ENCODE measurements around the gene AURKAIP1. TPM values are rescaled to one million over a fixed set of nuclear protein-coding genes. Genes with fewer than 3 reads are reported as not detected.
"Not testable (repeated sequence)": the region's sequence is repeated elsewhere in the genome, so short reads cannot be mapped to it uniquely, and the experiment has no call there.

Gene AURKAIP1
- total RNA-seq, 4 donors from 2014 or later = 13.2 to 75.8 (median 31.1) TPM

DNA sequence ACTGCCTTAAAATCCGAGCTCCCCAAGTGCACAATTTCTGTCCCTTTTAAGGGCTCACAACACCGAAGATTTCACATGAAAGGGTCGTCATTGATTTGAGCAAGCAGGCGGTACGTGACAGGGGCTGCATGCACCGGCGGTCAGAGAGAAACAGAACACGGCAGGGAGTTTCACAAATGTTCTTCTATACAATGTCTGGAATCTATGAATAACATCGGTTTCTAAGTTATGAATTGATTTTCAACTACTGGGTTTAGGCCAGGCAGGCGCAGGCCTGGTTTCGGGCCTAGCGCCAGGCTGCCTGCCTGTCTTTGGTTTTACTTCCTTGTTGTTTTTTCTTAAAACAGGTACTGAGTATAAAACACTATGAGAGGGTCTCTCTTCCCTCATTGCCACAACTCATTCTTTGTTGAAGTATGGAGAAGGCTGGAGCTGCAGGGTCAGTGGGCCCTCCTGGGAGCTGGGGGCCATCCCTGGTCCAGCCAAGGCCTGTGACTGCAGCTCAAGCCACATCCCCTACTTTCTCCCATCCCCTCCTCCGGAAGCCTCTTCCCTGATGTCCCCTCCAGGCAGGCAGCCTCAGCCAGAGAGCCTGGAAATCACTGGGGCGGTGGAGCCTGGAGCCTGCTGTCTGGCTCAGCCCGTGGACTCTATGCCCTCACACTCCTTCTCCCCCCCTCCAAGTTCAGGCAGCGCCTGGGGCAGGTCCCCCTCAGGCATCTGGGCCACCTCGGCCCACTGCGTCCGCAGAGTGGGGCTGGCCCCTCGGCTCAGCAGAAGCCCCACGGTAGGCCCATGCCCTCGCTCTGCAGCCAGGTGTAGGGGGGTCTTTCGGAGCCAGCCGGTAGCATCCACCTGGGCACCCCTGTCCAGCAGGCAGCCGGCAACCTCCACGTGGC lies 43.7 kb upstream of the AURKAIP1 start:
- intact Hi-C loops (cut with DNase I; ENCODE audit: low total_unique reads) = no loop called here
- Histone ChIP-seq H3K4me3 (no peak overlapping the region), H3K9me3 (no peaks in the 10 kb centered on the region), H3K27ac (no peak overlapping the region), H3K36me3 (no peaks in the 10 kb centered on the region), H3K27me3 (no peaks in the 10 kb centered on the region), H3K4me1 (no peaks in the 10 kb centered on the region)
- TF ChIP-seq CTCF (IDR thresholded peaks at IDR 0.05) (no peak), POLR2A (IDR thresholded peaks at IDR 0.05) (no peak)
- DNase-seq = no peak

DNA sequence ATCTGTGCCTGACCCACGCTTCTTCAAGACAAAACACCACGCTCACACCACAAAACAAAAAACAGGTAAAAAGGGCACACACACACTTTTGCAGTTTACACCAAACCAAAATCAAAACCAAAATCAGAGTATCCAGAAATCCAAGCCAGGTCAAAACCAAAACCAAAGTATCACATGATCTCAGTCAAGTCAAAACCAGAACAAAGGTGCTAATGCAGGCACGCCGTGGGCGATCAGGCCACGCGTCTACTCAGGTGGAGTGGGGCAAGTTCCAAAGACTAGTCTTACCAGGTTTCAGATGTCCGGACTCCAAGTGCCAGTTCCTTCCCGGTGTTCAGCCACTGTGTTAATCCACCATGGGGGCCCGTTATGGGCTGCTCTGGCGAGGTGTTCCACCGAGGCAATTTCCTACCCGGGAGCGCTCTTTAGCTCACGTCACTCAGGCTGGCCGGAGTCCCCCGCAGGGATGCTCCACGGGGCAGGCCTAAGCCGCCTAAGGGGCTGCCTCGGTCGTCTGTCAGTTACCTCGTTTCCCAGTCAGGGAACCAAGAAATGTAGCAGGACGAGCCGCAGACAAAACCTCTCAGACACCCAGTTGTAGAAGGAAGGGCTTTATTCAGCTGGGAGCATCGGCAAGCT lies 42.9 kb upstream of the AURKAIP1 start:
- H3K4me1 ChIP-seq; H3K27me3 ChIP-seq; H3K9me3 ChIP-seq; DNase-seq; H3K4me3 ChIP-seq; H3K27ac ChIP-seq; intact Hi-C loops (cut with DNase I; ENCODE audit: low total_unique reads); H3K36me3 ChIP-seq: not testable (repeated sequence)

- H3K27me3 ChIP-seq; H3K27ac ChIP-seq; DNase-seq; H3K4me3 ChIP-seq; H3K9me3 ChIP-seq; H3K36me3 ChIP-seq; H3K4me1 ChIP-seq; intact Hi-C loops (cut with DNase I; ENCODE audit: low total_unique reads): not testable (repeated sequence)
Observed at GRCh38 chr1:1417396-1417795, 42.4 kb upstream of the AURKAIP1 start.

GRCh38 chr1:1415751-1416150 lies 40.7 kb upstream of the AURKAIP1 start:
- Histone ChIP-seq H3K4me3 (no peak overlapping the region), H3K36me3 (no peaks in the 10 kb centered on the region), H3K9me3 (no peaks in the 10 kb centered on the region), H3K4me1 (no peaks in the 10 kb centered on the region), H3K27me3 (no peaks in the 10 kb centered on the region), H3K27ac (no peak overlapping the region)
- TF ChIP-seq POLR2A (IDR thresholded peaks at IDR 0.05) (no peak), CTCF (IDR thresholded peaks at IDR 0.05) (no peak)
- no peak for DNase-seq
- intact Hi-C loops (cut with DNase I; ENCODE audit: low total_unique reads) = no loop called here

- DNase-seq; H3K4me3 ChIP-seq; H3K4me1 ChIP-seq; H3K9me3 ChIP-seq; H3K27me3 ChIP-seq; intact Hi-C loops (cut with DNase I; ENCODE audit: low total_unique reads); H3K27ac ChIP-seq; H3K36me3 ChIP-seq: not testable (repeated sequence)
Observed at GRCh38 chr1:1412311-1412902, 37.4 kb upstream of the AURKAIP1 start.

- intact Hi-C loops (cut with DNase I; ENCODE audit: low total_unique reads) = no loop called here
- Histone ChIP-seq H3K36me3 (no peaks in the 10 kb centered on the region), H3K4me1 (peaks cover 0 to 8% of the 10 kb centered on the region in 2 donors), H3K4me3 (no peak overlapping the region), H3K27ac (no peak overlapping the region), H3K27me3 (no peaks in the 10 kb centered on the region), H3K9me3 (no peaks in the 10 kb centered on the region)
- TF ChIP-seq POLR2A (IDR thresholded peaks at IDR 0.05) = no peak
- TF ChIP-seq CTCF (IDR thresholded peaks at IDR 0.05) = no peak
- no peak for DNase-seq
Observed at GRCh38 chr1:1411626-1412025, 36.6 kb upstream of the AURKAIP1 start.

DNA sequence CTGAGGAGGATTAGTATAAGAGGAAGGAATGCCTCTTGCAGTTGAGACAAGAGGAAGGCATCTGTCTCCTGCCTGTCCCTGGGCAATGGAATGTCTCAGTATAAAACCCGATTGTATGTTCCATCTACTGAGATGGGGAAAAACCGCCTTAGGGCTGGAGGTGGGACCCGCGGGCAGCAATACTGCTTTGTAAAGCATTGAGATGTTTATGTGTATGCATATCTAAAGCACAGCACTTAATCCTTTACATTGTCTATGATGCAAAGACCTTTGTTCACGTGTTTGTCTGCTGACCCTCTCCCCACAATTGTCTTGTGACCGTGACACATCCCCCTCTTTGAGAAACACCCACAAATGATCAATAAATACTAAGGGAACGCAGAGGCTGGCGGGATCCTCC lies 35.2 kb upstream of the AURKAIP1 start:
- DNase-seq; H3K9me3 ChIP-seq; H3K27ac ChIP-seq; intact Hi-C loops (cut with DNase I; ENCODE audit: low total_unique reads); H3K27me3 ChIP-seq; H3K4me3 ChIP-seq; H3K36me3 ChIP-seq: not testable (repeated sequence)
- H3K4me1 ChIP-seq = peaks cover 6 to 19% of the 10 kb centered on the region in 2 donors
